GM10248 (cell line): ENCODE results near the gene HNRNPK.

Source experiments
- CTCF ChIA-PET: fragments of 300-600 bp; sonication (Branson Sonifier 250); formaldehyde crosslinking; extraction: SDS; loops from one replicate; lab custom pipeline; 2021; ENCODE audit warnings: antibody characterized with exemption; lab: Yijun Ruan, JAX
- POLR2A ChIA-PET: fragments of 350-650 bp; sonication (Branson Sonifier 250); formaldehyde crosslinking; extraction: SDS; loops from one replicate; lab custom pipeline; 2020; ENCODE audit warnings: antibody characterized with exemption; lab: Yijun Ruan, JAX
- DNase-seq: peaks from one replicate; pipeline ENCODE4 v3.0.0; 2012; ENCODE audit errors: extremely low spot score
- TF ChIP-seq, protein P1 (sequence below): IDR thresholded peaks from 2 replicates; pipeline ENCODE4 v1.5.1; 2012; ENCODE audit warnings: mild to moderate bottlenecking, low read depth; ENCODE audit errors: extremely low read depth, missing control alignments, control extremely low read depth

HNRNPK gene

DNA sequence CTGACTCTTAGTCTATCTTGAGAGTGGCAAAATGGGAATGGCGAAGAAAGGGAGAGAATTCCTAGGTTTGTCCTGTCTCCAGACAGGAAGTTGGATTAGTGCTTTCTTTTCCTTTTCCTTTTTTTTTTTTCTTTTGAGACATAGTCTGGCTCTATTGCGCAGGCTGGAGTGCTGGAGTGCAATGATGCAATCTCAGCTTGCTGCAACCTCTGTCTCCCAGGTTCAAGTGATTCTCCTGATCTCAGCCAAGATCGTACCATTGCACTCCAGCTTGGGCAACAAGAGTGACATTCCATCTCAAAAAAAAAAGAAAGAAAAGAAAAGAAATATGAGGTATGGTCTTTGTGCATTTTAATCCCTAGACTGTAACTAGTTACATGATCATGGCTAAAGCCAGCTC lies 46.2 kb downstream of the HNRNPK start:
- CTCF ChIA-PET: interaction anchor here (1.4 to 1.8 kb wide), 2 partner anchors 10 to 327 kb away, joined by 4 to 10 read pairs; no protein-coding TSS in a partner anchor
- TF ChIP-seq, protein P1, sequence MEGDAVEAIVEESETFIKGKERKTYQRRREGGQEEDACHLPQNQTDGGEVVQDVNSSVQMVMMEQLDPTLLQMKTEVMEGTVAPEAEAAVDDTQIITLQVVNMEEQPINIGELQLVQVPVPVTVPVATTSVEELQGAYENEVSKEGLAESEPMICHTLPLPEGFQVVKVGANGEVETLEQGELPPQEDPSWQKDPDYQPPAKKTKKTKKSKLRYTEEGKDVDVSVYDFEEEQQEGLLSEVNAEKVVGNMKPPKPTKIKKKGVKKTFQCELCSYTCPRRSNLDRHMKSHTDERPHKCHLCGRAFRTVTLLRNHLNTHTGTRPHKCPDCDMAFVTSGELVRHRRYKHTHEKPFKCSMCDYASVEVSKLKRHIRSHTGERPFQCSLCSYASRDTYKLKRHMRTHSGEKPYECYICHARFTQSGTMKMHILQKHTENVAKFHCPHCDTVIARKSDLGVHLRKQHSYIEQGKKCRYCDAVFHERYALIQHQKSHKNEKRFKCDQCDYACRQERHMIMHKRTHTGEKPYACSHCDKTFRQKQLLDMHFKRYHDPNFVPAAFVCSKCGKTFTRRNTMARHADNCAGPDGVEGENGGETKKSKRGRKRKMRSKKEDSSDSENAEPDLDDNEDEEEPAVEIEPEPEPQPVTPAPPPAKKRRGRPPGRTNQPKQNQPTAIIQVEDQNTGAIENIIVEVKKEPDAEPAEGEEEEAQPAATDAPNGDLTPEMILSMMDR: no peak
- POLR2A ChIA-PET: no interaction called here
- no peak for DNase-seq

DNA sequence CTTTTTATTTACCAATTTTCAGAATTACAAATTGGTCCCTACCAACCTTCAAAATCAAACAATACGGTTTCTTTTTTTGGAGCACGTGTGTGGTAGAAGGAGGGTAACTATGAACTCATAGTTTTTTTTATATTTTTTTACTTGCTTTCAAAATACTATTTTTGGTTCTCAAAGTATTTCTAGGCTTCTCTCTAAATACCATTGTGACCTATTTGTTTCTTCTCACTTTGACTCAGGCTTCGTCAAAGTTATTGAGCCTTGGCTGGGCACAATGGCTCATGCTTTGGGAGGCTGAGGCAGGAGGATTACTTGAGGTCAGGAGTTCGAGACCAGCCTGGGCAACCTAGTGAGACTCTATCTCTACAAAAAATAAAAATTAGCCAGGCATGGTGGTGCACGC lies 47.2 kb downstream of the HNRNPK start:
- ChIA-PET POLR2A (no interaction called here), CTCF (interaction anchor here (1.0 to 1.8 kb wide), 5 partner anchors 8 to 383 kb away, joined by 4 to 10 read pairs (median 5); no protein-coding TSS in a partner anchor)
- TF ChIP-seq, protein P1: no peak
- DNase-seq: no peak

DNA sequence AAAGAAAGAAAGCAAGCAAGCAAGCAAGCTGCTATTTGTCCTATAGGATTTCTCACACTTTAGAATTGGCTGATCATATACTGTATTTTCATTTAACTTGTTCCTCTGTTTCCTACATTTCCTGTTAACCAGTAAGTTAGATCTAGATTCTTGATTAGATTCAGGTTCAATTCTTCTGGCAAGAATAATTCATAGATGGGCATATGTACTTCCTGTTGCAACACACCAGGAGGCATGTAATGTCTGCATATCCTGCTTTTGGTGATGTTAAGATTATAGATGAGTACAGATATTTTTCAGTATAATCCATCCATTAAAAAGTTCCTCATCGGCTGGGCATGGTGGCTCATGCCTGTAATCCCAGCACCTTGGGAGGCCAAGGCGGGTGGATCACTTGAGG lies 48.0 kb downstream of the HNRNPK start:
- TF ChIP-seq, protein P1: no peak
- POLR2A ChIA-PET: no interaction called here
- no peak for DNase-seq
- CTCF ChIA-PET: interaction anchor here (1.2 to 1.3 kb wide), 2 partner anchors 8 to 334 kb away, joined by 4 to 5 read pairs; no protein-coding TSS in a partner anchor

DNA sequence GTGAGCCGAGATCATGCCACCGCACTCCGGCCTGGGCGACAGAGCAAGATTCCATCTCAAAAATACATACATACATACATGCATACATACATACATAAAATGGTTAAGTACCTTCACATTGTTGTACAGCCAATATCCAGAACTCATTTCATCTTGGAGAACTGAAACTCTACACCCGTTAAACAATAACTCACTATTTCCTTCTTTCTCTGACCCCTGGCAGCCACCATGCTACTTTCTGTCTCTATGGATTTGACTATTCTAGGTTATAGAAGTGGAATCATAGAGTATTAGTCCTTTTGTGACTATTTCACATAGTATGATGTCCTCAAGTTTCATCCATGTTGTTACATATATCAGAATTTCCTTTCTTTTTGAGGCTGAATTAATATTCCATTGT lies 49.1 kb downstream of the HNRNPK start:
- TF ChIP-seq, protein P1: no peak
- no peak for DNase-seq
- CTCF ChIA-PET: interaction anchor here (1.0 to 1.3 kb wide), 2 partner anchors 9 to 330 kb away, joined by 4 to 5 read pairs; partner anchors contain the start of gene KIF27
- POLR2A ChIA-PET: no interaction called here

DNA sequence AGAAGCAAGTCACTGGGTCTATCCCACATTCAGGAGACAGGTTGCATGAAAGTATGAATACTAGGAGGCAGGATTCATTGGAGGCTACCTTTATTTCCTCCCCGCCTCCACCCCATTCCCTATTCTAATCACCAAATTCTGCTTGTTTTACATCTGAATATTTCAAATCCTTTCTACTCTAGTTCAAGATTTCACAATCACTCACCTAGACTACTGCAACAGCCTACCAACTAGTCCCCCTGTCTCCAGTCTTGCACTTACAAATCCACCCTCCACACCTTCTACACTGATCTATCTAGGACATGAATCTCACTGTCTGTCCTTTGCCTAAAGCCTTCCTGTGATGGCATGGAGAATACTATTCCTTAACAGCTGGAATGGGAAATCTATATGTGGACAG lies 52.4 kb downstream of the HNRNPK start:
- CTCF ChIA-PET: interaction anchor here (1.1 to 1.3 kb wide), 2 partner anchors 10 to 245 kb away, joined by 3 to 10 read pairs; no protein-coding TSS in a partner anchor
- POLR2A ChIA-PET: no interaction called here
- DNase-seq: no peak
- TF ChIP-seq, protein P1: no peak

DNA sequence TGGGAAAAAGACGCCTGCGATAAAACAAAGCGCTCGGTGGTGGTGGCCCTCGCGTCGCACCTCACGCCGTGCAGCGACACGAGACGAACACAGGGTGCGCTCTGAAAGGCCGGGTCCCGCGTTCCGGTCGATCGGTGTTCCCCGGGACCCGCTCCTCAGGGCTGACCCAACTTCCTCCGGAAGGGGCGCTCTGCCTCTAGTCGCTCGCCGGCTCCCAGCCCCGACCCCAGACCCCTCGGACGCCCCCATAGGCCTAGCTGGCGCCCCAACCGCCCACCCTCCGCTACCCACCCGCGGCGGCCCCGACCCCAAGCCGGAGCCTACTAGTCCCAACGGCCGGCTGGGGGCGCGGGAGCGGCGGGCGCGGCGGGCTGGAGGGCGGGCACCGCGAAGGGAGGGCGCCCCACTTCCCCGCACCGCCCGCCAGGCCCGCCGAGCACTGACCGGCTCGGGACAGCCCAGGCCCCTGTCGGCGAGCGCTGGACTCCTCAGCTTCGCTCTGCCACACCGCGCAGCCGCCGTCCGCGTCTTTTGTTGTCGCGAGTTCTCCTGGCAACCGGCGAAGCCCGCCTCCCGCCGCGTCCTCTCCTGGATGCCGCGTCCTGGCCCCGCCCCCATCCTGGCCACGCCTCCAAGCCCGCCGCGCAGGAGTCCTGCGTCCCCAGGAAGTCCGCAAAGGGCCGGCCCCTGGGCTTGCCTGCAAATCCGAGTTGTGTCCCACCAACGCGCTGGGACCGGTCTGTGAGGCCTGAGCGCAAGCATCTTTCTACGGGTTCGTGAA lies 58.9 kb downstream of the HNRNPK start, which contains the start of gene KIF27:
KIF27 (minus strand) TSS at position 506 of the 781 bp plus-strand sequence. CDS start 5,841 bp downstream, outside the sequence.
- peak; percentile 97 for DNase-seq
- TF ChIP-seq, protein P1: peak; percentile 15
- POLR2A ChIA-PET: interaction anchor here (1.3 kb wide), 1 partner anchor 59 kb away, joined by 4 read pairs; the partner anchor contains the start of genes HNRNPK and RMI1
- CTCF ChIA-PET: interaction anchor here (0.7 to 5.1 kb wide), 21 partner anchors 9 to 586 kb away, joined by 3 to 30 read pairs (median 4); partner anchors contain the start of gene UBQLN1
